Hippocampal formation (tissue), 2 donors: Measurements from ENCODE around the gene MFAP3.

Experiments used
- DNase-seq, 2 donors: peaks; one replicate each; lab custom pipeline; 2025; lab: John Stamatoyannopoulos, UW

The MFAP3 gene

DNA sequence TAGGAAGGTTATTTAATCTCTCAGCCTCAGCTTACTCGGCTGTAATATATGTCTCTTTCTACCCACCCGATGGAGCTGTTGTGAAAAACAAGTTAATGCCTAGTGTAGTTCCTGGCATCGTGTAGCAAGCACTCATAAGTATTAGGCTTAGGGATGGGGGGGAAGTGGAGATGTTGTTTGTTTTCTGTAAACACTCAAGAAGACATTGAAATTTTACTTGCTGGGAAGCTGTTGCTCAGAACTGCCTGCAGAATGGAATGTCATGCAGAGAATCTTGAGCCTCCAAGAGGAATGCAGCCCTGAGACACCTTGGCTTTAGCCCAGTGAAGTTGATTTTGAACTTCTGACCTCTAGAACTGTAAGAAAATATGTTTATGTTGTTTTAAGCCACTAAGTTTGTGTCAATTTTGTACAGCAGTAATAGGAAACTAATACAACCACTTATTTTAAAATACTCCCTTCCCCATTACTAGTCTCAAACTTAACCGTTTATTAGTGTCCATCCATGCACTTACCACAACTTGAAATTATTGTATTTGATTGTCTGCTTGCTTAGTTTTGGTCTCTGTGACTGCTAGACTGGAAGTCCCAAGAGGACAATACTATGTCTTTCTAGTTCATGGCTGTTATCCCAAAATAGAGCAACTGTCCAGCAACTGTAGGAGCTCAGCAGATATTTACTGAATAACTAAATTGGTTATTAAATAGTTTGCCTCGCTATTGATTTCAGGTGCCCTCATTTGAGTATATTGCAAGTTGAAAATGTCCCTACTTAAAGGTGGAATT, 53.8 kb downstream of the MFAP3 start:
- DNase-seq, result no peak

DNA sequence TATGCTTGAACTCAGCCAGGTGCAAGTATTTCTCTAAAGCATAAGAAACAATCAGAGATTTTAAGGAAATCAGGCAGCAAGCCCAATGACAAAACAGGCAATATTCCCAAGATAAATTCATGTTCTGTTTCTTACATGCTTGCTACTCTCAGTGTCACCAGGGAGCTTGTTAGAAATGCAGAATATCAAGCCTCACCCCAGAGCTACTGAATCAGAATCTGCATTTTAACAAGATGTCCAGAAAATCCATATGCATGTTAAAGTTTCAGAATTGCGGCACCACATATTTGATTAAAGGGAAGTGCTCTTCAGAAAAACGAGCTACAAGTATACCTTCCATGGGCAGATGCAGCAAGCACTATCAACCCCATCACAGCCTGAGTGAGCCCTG, 54.4 kb downstream of the MFAP3 start:
- no peak for DNase-seq

DNA sequence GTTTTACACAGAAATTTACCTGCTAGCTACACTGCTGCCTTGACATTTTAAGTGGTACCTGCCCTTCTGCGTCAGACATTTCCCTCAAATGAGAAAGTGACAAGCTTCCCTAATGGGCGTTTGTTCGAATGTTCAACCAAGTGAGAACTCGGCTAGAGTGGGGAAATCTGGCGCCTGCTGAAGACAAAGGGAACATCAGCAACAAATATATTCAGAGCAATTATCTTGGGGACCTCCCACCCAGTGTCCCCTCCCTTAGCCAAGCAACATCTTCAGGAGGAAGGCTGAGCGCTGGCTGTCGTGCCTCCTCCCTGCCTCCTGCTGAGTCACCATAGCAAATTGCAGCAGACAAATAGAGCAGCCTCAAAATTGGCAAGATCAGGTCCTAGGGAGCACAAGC, 57.1 kb downstream of the MFAP3 start:
- no peak for DNase-seq

DNA sequence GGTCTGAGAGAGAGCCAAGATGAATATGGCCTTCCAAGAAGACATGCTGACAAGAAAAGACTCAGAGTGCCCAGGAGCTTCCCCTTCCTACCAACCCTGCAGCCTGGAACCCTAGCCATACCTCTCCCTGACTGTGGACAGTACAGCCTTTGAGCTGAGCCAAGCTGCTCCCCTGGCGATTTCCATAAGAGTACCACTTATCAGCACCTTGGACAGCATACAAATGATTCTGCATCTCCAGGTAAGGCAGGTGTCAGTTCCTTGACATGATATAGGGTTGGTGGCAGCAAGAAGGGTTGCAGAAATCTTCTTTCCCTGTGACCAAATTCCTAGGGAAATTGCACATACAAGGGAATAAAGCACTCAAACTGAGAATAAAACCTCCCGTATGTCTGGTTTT, 58.3 kb downstream of the MFAP3 start:
- DNase-seq, result no peak

DNA sequence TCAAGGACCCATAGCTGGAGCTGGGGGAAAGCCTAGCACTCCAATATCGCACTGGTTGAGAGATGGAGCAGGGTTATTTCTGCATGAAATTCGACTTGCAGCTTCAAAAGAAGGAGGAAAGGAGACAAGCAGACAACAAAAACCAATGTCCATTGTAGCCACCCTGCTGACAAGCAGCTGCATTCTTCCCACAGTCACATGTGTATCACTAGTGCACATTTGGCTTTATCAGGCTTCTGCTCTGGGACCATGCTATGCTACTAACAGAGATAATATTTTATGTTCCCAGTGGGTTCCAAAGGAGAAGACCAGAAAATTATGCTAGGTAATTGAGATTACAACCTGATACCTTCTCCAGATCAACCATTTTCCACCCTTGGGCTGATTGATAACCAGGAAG, 59.7 kb downstream of the MFAP3 start:
- DNase-seq, result no peak

DNA sequence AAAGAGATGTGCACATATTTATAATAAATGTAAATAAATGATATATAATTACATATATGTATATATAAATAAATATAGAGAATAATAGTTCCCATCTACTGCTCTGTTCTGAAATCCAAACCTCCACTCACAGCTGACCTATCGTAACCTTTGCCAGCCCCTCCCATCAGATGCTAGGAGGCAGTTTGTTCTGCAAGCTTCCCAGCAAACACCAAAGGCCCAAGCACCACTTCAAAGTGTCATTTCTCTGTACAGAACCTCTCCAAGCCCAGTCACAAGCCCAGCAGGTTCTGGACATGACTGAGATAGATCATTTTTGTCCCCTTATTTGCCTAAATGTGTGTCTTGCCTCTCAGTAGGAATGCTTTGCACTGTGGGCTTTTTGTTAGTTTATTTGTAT, 62.4 kb downstream of the MFAP3 start:
- DNase-seq, result no peak

DNA sequence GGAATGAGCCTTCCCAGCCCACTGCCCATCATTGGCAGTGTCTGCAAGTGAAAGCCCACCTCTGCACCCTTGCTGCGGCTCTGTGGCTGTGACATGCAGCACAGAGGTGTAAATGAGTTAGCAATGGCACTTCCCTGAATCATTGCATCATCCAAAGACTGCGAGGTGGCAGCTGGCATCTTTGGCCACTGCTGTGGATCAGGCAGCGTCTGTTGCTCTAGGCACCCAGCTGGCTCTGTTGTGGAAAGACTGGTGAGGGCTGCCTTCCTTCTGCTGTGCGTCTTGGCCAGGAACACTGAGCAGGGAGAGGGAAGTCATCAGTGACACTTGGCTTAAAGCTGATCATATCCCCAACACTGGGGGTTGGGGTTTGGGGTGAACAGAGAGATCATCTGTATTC, 64.5 kb downstream of the MFAP3 start:
- peak in 1 of 2 donors; percentile 15 for DNase-seq
